Posterior cingulate gyrus (tissue), 11 donors: ENCODE data around the gene RRP9.
"Not testable (repeated sequence)": the region's sequence is repeated elsewhere in the genome, so short reads cannot be mapped to it uniquely, and the experiment has no call there.

Source experiments
- DNase-seq, 10 donors: peaks; one replicate each; pipeline versions ENCODE4 v3.0.0 to v3.0.0-alpha.2; 2020 to 2021; ENCODE audit warnings: mixed read lengths in 3 of 10
- intact Hi-C: fragments of 100-400 bp; cut with DNase I; formaldehyde crosslinking; loops from one replicate; pipeline ENCODE4 v1.15.1; 2023

Gene RRP9

GRCh38 chr3:51941798-51942602 lies at the start of gene RRP9, which contains the start of gene PARP3:
Gene RRP9, minus strand, starts transcription at chr3:51941904. Its CDS starts 37 bp downstream, at chr3:51941867.
Gene PARP3, plus strand, starts transcription at chr3:51942363. Its CDS starts 993 bp downstream, at chr3:51943356.
- intact Hi-C loops, result loop anchor here (1.0 kb wide), 2 partner anchors 32 to 54 kb away; partner anchors contain the start of gene ABHD14B
- DNase-seq, result peak; percentile 99 to 100 (median 100)

GRCh38 chr3:51990501-51990971 lies 48.8 kb upstream of the RRP9 start:
- intact Hi-C loops, DNase-seq: not testable (repeated sequence)

- intact Hi-C loops, result no loop called here
- no peak for DNase-seq
Observed at GRCh38 chr3:51988286-51989146, 46.8 kb upstream of the RRP9 start.

DNA sequence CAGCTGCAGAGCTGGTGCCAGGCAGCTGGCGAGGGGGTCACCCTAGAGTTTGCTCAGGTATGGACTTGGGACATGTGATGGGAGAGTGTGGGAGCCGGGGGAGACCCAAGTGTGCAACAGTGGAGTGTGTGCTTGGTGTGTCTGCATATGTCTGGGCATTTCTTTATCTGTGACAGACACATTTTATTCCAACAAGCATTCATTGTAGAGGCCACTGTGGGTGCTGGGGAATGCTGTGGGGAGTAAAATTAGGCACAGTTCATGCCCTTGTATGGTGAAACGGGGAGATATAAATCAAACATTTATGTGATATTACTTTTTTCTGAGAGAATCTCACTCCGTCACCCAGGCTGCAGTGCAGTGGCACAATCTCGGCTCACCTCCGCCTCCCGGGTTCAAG lies 45.9 kb upstream of the RRP9 start:
- intact Hi-C loops, result no loop called here
- DNase-seq, result no peak

GRCh38 chr3:51986010-51986947 lies 44.6 kb upstream of the RRP9 start:
- intact Hi-C loops, result no loop called here
- no peak for DNase-seq

GRCh38 chr3:51985063-51985462 lies 43.4 kb upstream of the RRP9 start:
- intact Hi-C loops, result no loop called here
- DNase-seq, result no peak

DNA sequence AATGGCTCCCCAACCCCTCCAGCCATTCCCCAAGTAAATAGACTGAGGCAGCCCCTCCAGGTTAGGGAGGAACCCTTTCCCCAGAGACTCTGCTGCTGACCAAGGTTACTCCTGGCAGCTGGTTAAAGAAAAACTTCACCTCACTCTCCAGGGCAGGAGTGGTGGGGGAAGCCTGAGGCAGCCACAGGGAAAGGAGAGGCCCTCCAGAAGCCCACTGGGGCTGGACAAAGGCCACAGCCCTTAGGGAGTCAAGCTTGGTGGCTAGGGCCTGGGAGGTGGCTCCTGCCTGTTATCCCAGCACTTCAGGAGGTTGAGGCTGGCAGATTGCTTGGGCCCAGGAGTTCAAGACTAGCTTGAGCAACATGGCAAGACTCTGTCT lies 42.6 kb upstream of the RRP9 start:
- peak in 1 of 10 donors; percentile 45 for DNase-seq
- intact Hi-C loops, result no loop called here

GRCh38 chr3:51983578-51984268 lies 42.0 kb upstream of the RRP9 start:
- DNase-seq, result peak in 1 of 10 donors; percentile 79
- intact Hi-C loops, result no loop called here

- DNase-seq, result peak; percentile 63 to 97 (median 76)
- intact Hi-C loops, result no loop called here
Observed at GRCh38 chr3:51982838-51983577, 41.3 kb upstream of the RRP9 start, which contains the start of gene ACY1. Gene ACY1, plus strand, starts transcription at chr3:51983535. Its CDS starts 530 bp downstream, at chr3:51984065.

- DNase-seq, result peak in 1 of 10 donors; percentile 71
- intact Hi-C loops, result no loop called here
Observed at GRCh38 chr3:51982352-51982837, 40.7 kb upstream of the RRP9 start.

- DNase-seq, result peak in 1 of 10 donors; percentile 47
- intact Hi-C loops, result no loop called here
Observed at GRCh38 chr3:51980253-51980652, 38.5 kb upstream of the RRP9 start.

DNA sequence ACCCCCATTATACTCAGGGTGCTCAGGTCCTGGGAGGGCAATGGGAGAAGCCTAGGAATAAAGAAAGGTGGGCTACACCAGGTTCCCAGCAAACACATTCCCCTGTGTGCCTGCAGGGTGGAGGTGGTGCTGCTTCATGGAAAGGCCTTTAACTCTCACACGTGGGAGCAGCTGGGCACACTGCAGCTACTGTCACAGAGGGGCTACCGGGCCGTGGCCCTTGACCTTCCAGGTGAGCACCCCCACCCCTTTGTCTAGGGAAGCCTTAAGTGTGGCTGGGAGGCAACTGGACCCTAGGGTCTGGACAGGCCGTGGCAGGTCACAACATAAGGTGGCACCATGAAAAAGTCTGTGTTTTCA lies 36.4 kb upstream of the RRP9 start:
- intact Hi-C loops, result no loop called here
- DNase-seq, result peak in 2 of 10 donors; percentile 36 to 53

DNA sequence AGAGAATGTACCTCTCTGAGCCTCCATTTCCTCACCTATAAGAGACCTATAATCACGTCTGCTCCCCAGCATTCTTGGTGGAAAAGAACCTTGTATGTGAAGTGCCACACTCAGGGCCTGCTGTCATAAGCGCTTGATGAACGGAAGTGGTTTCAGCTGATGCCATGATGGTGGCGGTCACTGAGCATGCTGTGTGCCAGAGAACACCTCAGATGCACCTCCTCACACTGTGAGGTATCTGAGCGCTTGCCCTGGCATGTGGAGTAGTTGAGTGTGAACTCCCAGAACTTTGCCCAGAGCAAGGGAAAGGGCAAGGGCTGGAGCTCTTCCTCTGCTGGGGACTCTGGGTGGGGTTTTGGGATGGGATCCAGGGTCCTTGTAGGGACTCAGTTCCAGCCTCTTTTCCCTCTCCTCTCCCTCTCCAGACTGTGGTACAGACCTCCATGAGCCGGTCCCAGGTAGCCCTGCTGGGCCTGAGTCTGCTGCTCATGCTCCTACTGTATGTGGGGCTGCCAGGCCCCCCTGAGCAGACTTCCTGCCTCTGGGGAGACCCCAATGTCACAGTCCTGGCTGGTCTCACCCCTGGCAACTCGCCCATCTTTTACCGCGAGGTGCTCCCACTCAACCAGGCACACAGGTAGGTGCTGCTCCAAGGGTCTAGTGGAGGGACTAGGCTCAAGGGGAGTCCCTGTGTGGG lies 35.9 kb upstream of the RRP9 start:
- peak in 1 of 10 donors; percentile 79 for DNase-seq
- intact Hi-C loops, result no loop called here

DNA sequence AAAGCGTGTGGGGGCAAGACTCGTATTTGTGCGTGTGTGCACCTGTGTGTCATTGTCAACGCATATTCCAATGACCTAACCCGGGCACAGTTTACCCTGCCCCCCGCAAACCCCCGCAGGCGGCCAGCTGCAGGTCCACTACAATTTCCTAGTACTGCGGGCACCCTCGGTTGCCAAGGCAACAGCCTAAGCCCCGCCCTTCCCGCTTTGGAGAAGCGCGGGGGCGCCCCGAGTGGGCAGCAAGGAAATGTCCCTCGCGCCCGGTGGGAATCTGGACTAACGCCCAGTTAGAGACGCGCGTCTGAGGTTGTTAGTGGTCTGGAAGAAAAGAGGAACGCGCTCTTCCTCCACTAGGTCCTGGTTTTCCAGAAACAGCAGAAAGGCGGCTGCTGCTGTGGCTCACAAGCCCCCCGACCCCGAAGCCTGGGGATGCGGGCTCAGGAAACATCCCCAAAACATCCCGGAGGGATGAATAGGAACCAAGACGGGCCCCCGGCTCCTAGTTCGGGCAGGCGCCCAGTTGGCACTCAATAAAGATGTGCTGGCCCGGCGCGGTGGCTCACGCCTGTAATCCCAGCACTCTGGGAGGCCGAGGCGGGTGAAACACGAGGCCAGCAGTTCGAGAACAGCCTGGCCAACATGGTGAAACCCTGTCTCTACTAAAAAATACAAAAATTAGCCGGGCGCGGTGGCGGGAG lies 34.3 kb upstream of the RRP9 start:
- peak; percentile 78 to 98 (median 90) for DNase-seq
- intact Hi-C loops, result no loop called here

GRCh38 chr3:51974963-51975851 lies 33.5 kb upstream of the RRP9 start, which contains the start of gene ABHD14A:
Gene ABHD14A, plus strand, starts transcription at chr3:51975064. Its CDS starts 72 bp downstream, at chr3:51975136.
- intact Hi-C loops, result loop anchor here (1.0 kb wide), 1 partner anchor 33 kb away; the partner anchor contains the start of gene PARP3
- DNase-seq, result peak; percentile 62 to 97 (median 73)
